CD8-positive, alpha-beta memory T cell (primary cell): ENCODE measurements around the gene ZC3H12A. TPM values are rescaled to one million over a fixed set of nuclear protein-coding genes. Genes with fewer than 3 reads are reported as not detected.
A peak's percentile ranks its signal among the peaks of the same experiment; 100 is the strongest.

Experiments used
- CTCF ChIA-PET: fragments of 350-600 bp; sonication (Branson Sonifier 250); formaldehyde crosslinking; loops from one replicate; lab custom pipeline; 2021; ENCODE audit warnings: antibody characterized with exemption; lab: Charles Lee
- POLR2A ChIA-PET: fragments of 350-600 bp; sonication (Branson Sonifier 250); formaldehyde crosslinking; loops from one replicate; lab custom pipeline; 2021; ENCODE audit warnings: antibody characterized with exemption; lab: Charles Lee
- DNase-seq, 5 donors: peaks; one replicate each; pipeline versions ENCODE4 v3.0.0 to v3.0.0-alpha.2; 2020 to 2022; ENCODE audit warnings: mixed read lengths in 1 of 5
- H3K27ac ChIP-seq: one replicate; pipeline ENCODE4 v1.7.0; 2013; ENCODE audit warnings: low read depth, mild to moderate bottlenecking, low read length, moderate library complexity
- H3K27me3 ChIP-seq: 2 replicates; pipeline ENCODE4 v1.7.0; 2013; ENCODE audit warnings: low read length, mild to moderate bottlenecking; ENCODE audit not compliant: insufficient read depth, poor library complexity, severe bottlenecking
- H3K36me3 ChIP-seq: 2 replicates; pipeline ENCODE4 v1.7.0; 2013; ENCODE audit warnings: mild to moderate bottlenecking, low read length, moderate library complexity; ENCODE audit not compliant: insufficient read depth
- H3K4me1 ChIP-seq: 2 replicates; pipeline ENCODE4 v1.7.0; 2013; ENCODE audit warnings: mild to moderate bottlenecking, low read length, moderate library complexity; ENCODE audit not compliant: insufficient read depth
- H3K4me3 ChIP-seq: 2 replicates; pipeline ENCODE4 v1.7.0; 2013; ENCODE audit warnings: mild to moderate bottlenecking, low read length
- H3K9me3 ChIP-seq: 2 replicates; pipeline ENCODE4 v1.7.0; 2013; ENCODE audit warnings: mild to moderate bottlenecking, low read length
- H3K27ac Mint-ChIP-seq, 8 donors: one replicate each; pipeline ENCODE4 v1.8.0; 2020 to 2021; ENCODE audit warnings: mixed read lengths in 8 of 8, mild to moderate bottlenecking in 6 of 8, inconsistent platforms in 3 of 8, moderate library complexity in 3 of 8
- H3K27me3 Mint-ChIP-seq, 2 donors: one replicate each; pipeline ENCODE4 v1.8.0; 2020 to 2021; ENCODE audit warnings: mixed read lengths in 2 of 2, mild to moderate bottlenecking in 1 of 2, moderate library complexity in 1 of 2
- H3K36me3 Mint-ChIP-seq, 3 donors: one replicate each; pipeline ENCODE4 v1.8.0; 2020 to 2021; ENCODE audit warnings: mixed read lengths in 3 of 3, inconsistent platforms in 1 of 3, mild to moderate bottlenecking in 1 of 3
- H3K4me1 Mint-ChIP-seq, 3 donors: one replicate each; pipeline ENCODE4 v1.8.0; 2020 to 2021; ENCODE audit warnings: mixed read lengths in 3 of 3, inconsistent platforms in 1 of 3, mild to moderate bottlenecking in 1 of 3
- H3K4me3 Mint-ChIP-seq, 7 donors: one replicate each; pipeline ENCODE4 v1.8.0; 2020 to 2021; ENCODE audit warnings: mixed read lengths in 7 of 7, mild to moderate bottlenecking in 6 of 7, moderate library complexity in 4 of 7, inconsistent platforms in 2 of 7
- H3K9me3 Mint-ChIP-seq, 5 donors: one replicate each; pipeline ENCODE4 v1.8.0; 2020 to 2022; ENCODE audit warnings: mixed read lengths in 5 of 5, mild to moderate bottlenecking in 3 of 5, moderate library complexity in 2 of 5, inconsistent platforms in 1 of 5
- polyA plus RNA-seq: library from polyadenylated mRNA; unstranded; fragments of 300-500 nt; fragmentation: Illumina TruSeq; gene quantifications from one replicate; pipeline ENCODE4 v1.2.3, GENCODE V29; 2021
- total RNA-seq, 2 experiments: library from RNA; stranded (reverse); gene quantifications; one replicate each; pipeline ENCODE4 v1.2.3, GENCODE V29; 2021

Gene ZC3H12A
- total RNA-seq (10 to 100 TPM; 32.7 to 33.8 TPM), polyA plus RNA-seq (11.6 TPM)

DNA sequence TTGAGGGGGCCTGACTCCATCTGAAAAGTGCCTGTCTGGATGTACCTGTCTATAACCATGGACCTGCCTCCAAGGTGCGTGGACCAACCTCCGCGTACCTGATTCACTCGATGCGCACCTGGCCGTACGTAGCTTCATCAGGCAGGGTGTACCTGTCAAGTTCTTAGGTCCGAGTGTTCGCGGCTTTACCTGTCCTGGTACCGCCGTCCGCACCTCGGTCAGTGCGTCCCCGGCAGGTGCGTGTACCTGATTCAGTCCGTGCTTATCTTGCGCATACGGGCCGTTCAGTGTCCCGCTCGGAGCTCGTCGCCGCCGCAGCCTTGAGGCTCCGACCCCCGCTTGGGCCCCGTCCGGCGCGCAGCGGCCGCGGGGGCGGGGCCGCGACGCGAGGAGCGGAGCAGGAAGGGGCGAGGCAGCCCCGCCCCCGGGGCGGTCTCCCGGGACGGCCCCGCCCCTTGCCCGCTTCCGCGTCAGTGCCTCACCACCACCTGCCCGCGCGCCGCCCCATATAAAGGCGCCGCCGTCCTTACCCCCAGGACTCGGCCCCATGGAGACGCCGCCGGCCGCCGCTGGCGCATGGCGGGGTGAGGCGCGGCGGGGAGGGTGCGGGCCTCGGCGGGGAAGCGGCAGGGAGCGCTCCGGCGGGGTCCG, at the start of gene ZC3H12A:
Gene ZC3H12A, plus strand, starts transcription at position 535 of the 651 bp plus-strand sequence. CDS start 917 bp downstream, outside the sequence.
- H3K36me3 Mint-ChIP-seq, result peaks cover 3 to 47% (median 11%) of the 10 kb centered on the region in 3 donors
- Histone ChIP-seq H3K9me3 (no peaks in the 10 kb centered on the region), H3K27me3 (no peaks in the 10 kb centered on the region), H3K36me3 (peaks cover 25% of the 10 kb centered on the region), H3K4me1 (peaks cover 55% of the 10 kb centered on the region), H3K4me3 (peak within 1 kb of the TSS; percentile 99), H3K27ac (peak within 1 kb of the TSS; percentile 98)
- peak; percentile 89 to 95 (median 93) for DNase-seq
- peaks cover 54 to 57% (median 54%) of the 10 kb centered on the region in 3 donors for H3K4me1 Mint-ChIP-seq
- peak within 1 kb of the TSS; percentile 97 to 100 (median 99) for H3K27ac Mint-ChIP-seq
- ChIA-PET POLR2A (interaction anchor here (0.9 to 4.4 kb wide), 3 partner anchors 12 to 216 kb away, joined by 4 to 45 read pairs (median 8); partner anchors contain the start of gene MEAF6), CTCF (interaction anchor here (1.3 to 11.1 kb wide), 5 partner anchors 8 to 386 kb away, joined by 3 to 160 read pairs (median 6); partner anchors contain the start of gene MTF1)
- no peaks in the 10 kb centered on the region for H3K9me3 Mint-ChIP-seq
- H3K27me3 Mint-ChIP-seq, result peaks cover 0 to 3% of the 10 kb centered on the region in 2 donors
- H3K4me3 Mint-ChIP-seq, result peak within 1 kb of the TSS; percentile 93 to 98 (median 95)

- no peaks in the 10 kb centered on the region for H3K4me1 Mint-ChIP-seq
- H3K9me3 Mint-ChIP-seq, result no peaks in the 10 kb centered on the region
- no peak for DNase-seq
- CTCF ChIA-PET, result interaction anchor here (2.4 kb wide), 1 partner anchor 9 kb away, joined by 9 read pairs; no protein-coding TSS in a partner anchor
- H3K36me3 Mint-ChIP-seq, result no peaks in the 10 kb centered on the region
- Histone ChIP-seq H3K9me3 (no peaks in the 10 kb centered on the region), H3K27ac (no peak overlapping the region), H3K27me3 (peaks cover 5% of the 10 kb centered on the region), H3K4me1 (no peaks in the 10 kb centered on the region), H3K4me3 (no peak overlapping the region), H3K36me3 (no peaks in the 10 kb centered on the region)
- no peak overlapping the region for H3K4me3 Mint-ChIP-seq
- H3K27me3 Mint-ChIP-seq, result peaks cover 23 to 43% of the 10 kb centered on the region in 2 donors
- POLR2A ChIA-PET, result no interaction called here
- peak overlapping the region in 1 of 8 donors; percentile 29 for H3K27ac Mint-ChIP-seq
Observed at GRCh38 chr1:37425221-37425620, 49.2 kb upstream of the ZC3H12A start.

DNA sequence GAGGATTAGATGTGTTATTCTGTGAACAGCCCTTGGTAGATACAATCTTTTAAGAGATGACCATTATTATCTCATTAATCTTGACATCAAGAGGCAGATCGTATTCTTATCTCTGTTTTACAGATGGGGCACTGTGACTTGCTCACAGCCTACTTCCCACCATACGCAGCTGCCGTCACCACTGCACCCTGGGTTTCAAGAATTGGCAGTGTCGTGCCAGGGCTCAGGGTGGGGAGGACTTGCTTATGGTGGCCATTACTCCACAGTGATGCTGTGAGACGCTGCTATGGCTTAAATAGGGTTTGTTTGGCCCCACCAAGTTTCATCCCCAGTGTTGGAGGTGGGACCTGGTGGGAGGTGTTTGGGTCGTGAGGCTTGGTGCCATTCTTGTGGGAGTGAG, 45.4 kb upstream of the ZC3H12A start:
- no peaks in the 10 kb centered on the region for H3K4me1 Mint-ChIP-seq
- DNase-seq, result no peak
- POLR2A ChIA-PET, result no interaction called here

GRCh38 chr1:37430103-37430985, 44.0 kb upstream of the ZC3H12A start:
- Histone ChIP-seq H3K27ac (no peak overlapping the region), H3K4me3 (no peak overlapping the region), H3K27me3 (no peaks in the 10 kb centered on the region), H3K4me1 (no peaks in the 10 kb centered on the region), H3K36me3 (no peaks in the 10 kb centered on the region), H3K9me3 (no peaks in the 10 kb centered on the region)
- H3K4me1 Mint-ChIP-seq, result no peaks in the 10 kb centered on the region
- ChIA-PET POLR2A (no interaction called here), CTCF (no interaction called here)
- H3K27ac Mint-ChIP-seq, result peak overlapping the region in 1 of 8 donors; percentile 34
- peaks cover 29 to 35% of the 10 kb centered on the region in 2 donors for H3K27me3 Mint-ChIP-seq
- no peaks in the 10 kb centered on the region for H3K9me3 Mint-ChIP-seq
- H3K4me3 Mint-ChIP-seq, result no peak overlapping the region
- no peaks in the 10 kb centered on the region for H3K36me3 Mint-ChIP-seq
- DNase-seq, result no peak

More for the DNA sequence above, 45.4 kb upstream of the ZC3H12A start:
- CTCF ChIA-PET, result no interaction called here
- Histone ChIP-seq H3K36me3 (no peaks in the 10 kb centered on the region), H3K9me3 (no peaks in the 10 kb centered on the region), H3K4me1 (no peaks in the 10 kb centered on the region), H3K27ac (no peak overlapping the region), H3K27me3 (no peaks in the 10 kb centered on the region), H3K4me3 (no peak overlapping the region)
- Mint-ChIP-seq H3K36me3 (no peaks in the 10 kb centered on the region), H3K27ac (peak overlapping the region in 1 of 8 donors; percentile 77), H3K4me3 (no peak overlapping the region), H3K27me3 (peaks cover 26 to 35% of the 10 kb centered on the region in 2 donors), H3K9me3 (no peaks in the 10 kb centered on the region)

GRCh38 chr1:37432716-37433115, 41.7 kb upstream of the ZC3H12A start:
- H3K4me3 ChIP-seq, result no peak overlapping the region
- DNase-seq, result no peak
- no peak overlapping the region for H3K4me3 Mint-ChIP-seq
- POLR2A ChIA-PET, result no interaction called here
- H3K27me3 Mint-ChIP-seq, result peaks cover 24 to 38% of the 10 kb centered on the region in 2 donors
- no peaks in the 10 kb centered on the region for H3K4me1 Mint-ChIP-seq
- H3K36me3 Mint-ChIP-seq, result no peaks in the 10 kb centered on the region
- H3K9me3 Mint-ChIP-seq, result no peaks in the 10 kb centered on the region
- H3K9me3 ChIP-seq, result no peaks in the 10 kb centered on the region
- no peaks in the 10 kb centered on the region for H3K36me3 ChIP-seq
- H3K27ac Mint-ChIP-seq, result no peak overlapping the region
- CTCF ChIA-PET, result no interaction called here
- H3K27me3 ChIP-seq, result no peaks in the 10 kb centered on the region
- H3K4me1 ChIP-seq, result no peaks in the 10 kb centered on the region
- H3K27ac ChIP-seq, result no peak overlapping the region

DNA sequence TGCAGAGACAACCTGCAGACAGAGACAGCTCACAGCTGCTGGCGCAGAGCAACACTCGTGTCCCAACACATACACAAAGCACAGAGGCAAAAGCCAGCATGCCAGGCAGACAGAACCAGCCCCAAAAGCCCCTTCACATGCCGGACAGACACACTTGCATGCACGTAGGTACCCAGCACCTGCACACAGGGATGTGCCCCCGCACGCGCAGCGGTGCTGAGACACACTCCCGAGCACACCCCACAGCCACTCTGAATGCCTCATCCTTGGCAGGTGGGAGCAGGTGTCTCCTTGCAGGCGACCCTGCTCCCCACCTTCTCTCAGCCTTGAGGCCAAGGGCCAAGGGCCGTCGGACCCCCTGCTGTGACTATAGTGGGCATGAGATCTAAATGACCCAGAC, 41.2 kb upstream of the ZC3H12A start:
- H3K4me3 Mint-ChIP-seq, result no peak overlapping the region
- CTCF ChIA-PET, result interaction anchor here (1.0 to 1.8 kb wide), 2 partner anchors 18 to 857 kb away, joined by 3 to 10 read pairs; no protein-coding TSS in a partner anchor
- no peak overlapping the region for H3K27ac Mint-ChIP-seq
- H3K9me3 Mint-ChIP-seq, result no peaks in the 10 kb centered on the region
- peaks cover 24 to 43% of the 10 kb centered on the region in 2 donors for H3K27me3 Mint-ChIP-seq
- no peaks in the 10 kb centered on the region for H3K4me1 Mint-ChIP-seq
- Histone ChIP-seq H3K36me3 (no peaks in the 10 kb centered on the region), H3K4me1 (no peaks in the 10 kb centered on the region), H3K9me3 (no peaks in the 10 kb centered on the region), H3K4me3 (no peak overlapping the region), H3K27me3 (no peaks in the 10 kb centered on the region), H3K27ac (no peak overlapping the region)
- POLR2A ChIA-PET, result no interaction called here
- DNase-seq, result no peak
- no peaks in the 10 kb centered on the region for H3K36me3 Mint-ChIP-seq

GRCh38 chr1:37434292-37435225, 39.8 kb upstream of the ZC3H12A start:
- Histone ChIP-seq H3K9me3 (no peaks in the 10 kb centered on the region), H3K27ac (no peak overlapping the region), H3K27me3 (no peaks in the 10 kb centered on the region), H3K4me3 (no peak overlapping the region), H3K4me1 (no peaks in the 10 kb centered on the region), H3K36me3 (no peaks in the 10 kb centered on the region)
- Mint-ChIP-seq H3K9me3 (no peaks in the 10 kb centered on the region), H3K27ac (no peak overlapping the region), H3K36me3 (no peaks in the 10 kb centered on the region), H3K4me3 (no peak overlapping the region), H3K4me1 (no peaks in the 10 kb centered on the region), H3K27me3 (peaks cover 21 to 51% of the 10 kb centered on the region in 2 donors)
- ChIA-PET POLR2A (no interaction called here), CTCF (interaction anchor here (0.7 to 2.1 kb wide), 13 partner anchors 10 to 919 kb away, joined by 3 to 11 read pairs (median 4); partner anchors contain the start of gene MEAF6)
- DNase-seq, result peak; percentile 24 to 76 (median 54)
